Measurements from ENCODE around the gene POU2F3. TPM values are rescaled to one million over a fixed set of nuclear protein-coding genes. Genes with fewer than 3 reads are reported as not detected.

POU2F3 gene
- total RNA-seq, 4 donors from 2014 or later: not detected

GRCh38 chr11:120332822-120333716, 93.1 kb downstream of the POU2F3 start:
- no peak for TF ChIP-seq CTCF (IDR thresholded peaks at IDR 0.05; ENCODE audit: low read depth)

- TF ChIP-seq CTCF (IDR thresholded peaks at IDR 0.05; ENCODE audit: low read depth): no peak
These were observed 93.9 kb downstream of the POU2F3 start for GRCh38 chr11:120333801-120334200.

GRCh38 chr11:120334332-120334731, 94.4 kb downstream of the POU2F3 start:
- no peak for TF ChIP-seq CTCF (IDR thresholded peaks at IDR 0.05; ENCODE audit: low read depth)

GRCh38 chr11:120334894-120335462, 95.0 kb downstream of the POU2F3 start:
- TF ChIP-seq CTCF (IDR thresholded peaks at IDR 0.05; ENCODE audit: low read depth): no peak

GRCh38 chr11:120335556-120335907, 95.6 kb downstream of the POU2F3 start:
- TF ChIP-seq CTCF (IDR thresholded peaks at IDR 0.05; ENCODE audit: low read depth): no peak

- no peak for TF ChIP-seq CTCF (IDR thresholded peaks at IDR 0.05; ENCODE audit: low read depth)
These were observed 96.1 kb downstream of the POU2F3 start, which contains the start of gene ARHGEF12 for GRCh38 chr11:120335908-120336640. TSS of gene ARHGEF12 (plus strand) at chr11:120336413. CDS start at chr11:120337244, 831 bp downstream.
